WTC11 (cell line): Measurements from ENCODE around the gene PROCR. TPM values are rescaled to one million over a fixed set of nuclear protein-coding genes. Genes with fewer than 3 reads are reported as not detected.
"Not testable (repeated sequence)": the region's sequence is repeated elsewhere in the genome, so short reads cannot be mapped to it uniquely, and the experiment has no call there.

ENCODE experiments used
- ATAC-seq: fragments of 200-7000 bp; cut with Tn5 transposase; 2 replicates; pipeline ENCODE4 v1.10.0; 2021; ENCODE audit warnings: mild to moderate bottlenecking, moderate library complexity
- CTCF ChIA-PET: fragments of 300-600 bp; sonication (Branson Sonifier 250); formaldehyde crosslinking; loops from one replicate; lab custom pipeline; 2021; ENCODE audit warnings: antibody characterized with exemption; lab: Charles Lee
- POLR2A ChIA-PET: fragments of 350-600 bp; sonication (Branson Sonifier 250); formaldehyde crosslinking; loops from one replicate; lab custom pipeline; 2021; ENCODE audit warnings: antibody characterized with exemption; lab: Charles Lee
- DNase-seq: peaks from one replicate; pipeline ENCODE4 v3.0.0; 2021; ENCODE audit warnings: low spot score
- H3K27ac Mint-ChIP-seq: 2 replicates; pipeline ENCODE4 v1.8.0; 2021; ENCODE audit warnings: mixed read lengths
- H3K27me3 Mint-ChIP-seq: 2 replicates; pipeline ENCODE4 v1.8.0; 2021; ENCODE audit warnings: low read depth, mild to moderate bottlenecking, moderate library complexity, mixed read lengths
- H3K36me3 Mint-ChIP-seq: 2 replicates; pipeline ENCODE4 v1.8.0; 2021; ENCODE audit warnings: mixed read lengths
- H3K4me1 Mint-ChIP-seq: 2 replicates; pipeline ENCODE4 v1.8.0; 2022; ENCODE audit warnings: mixed read lengths
- H3K4me3 Mint-ChIP-seq: 2 replicates; pipeline ENCODE4 v1.8.0; 2021; ENCODE audit warnings: mild to moderate bottlenecking, moderate library complexity, mixed read lengths
- H3K9me3 Mint-ChIP-seq: 2 replicates; pipeline ENCODE4 v1.8.0; 2021; ENCODE audit warnings: mixed read lengths
- ATF1 ChIP-seq: sonication (generic); formaldehyde crosslinking; IDR thresholded peaks from 2 replicates; pipeline ENCODE4 v1.8.1; 2023; ENCODE audit warnings: mild to moderate bottlenecking, moderate library complexity, missing genetic modification reagents
- ATF2 ChIP-seq: sonication (generic); formaldehyde crosslinking; IDR thresholded peaks from 2 replicates; pipeline ENCODE4 v1.8.1; 2022; ENCODE audit warnings: low read depth, missing genetic modification reagents, borderline replicate concordance
- ATF6 ChIP-seq: sonication (generic); formaldehyde crosslinking; IDR thresholded peaks from 2 replicates; pipeline ENCODE4 v1.8.1; 2023; ENCODE audit warnings: mild to moderate bottlenecking, missing genetic modification reagents
- E2F4 ChIP-seq: sonication (generic); formaldehyde crosslinking; IDR thresholded peaks from 2 replicates; pipeline ENCODE4 v1.8.1; 2022; ENCODE audit warnings: low read depth, mild to moderate bottlenecking, moderate library complexity, missing genetic modification reagents, borderline replicate concordance
- E2F5 ChIP-seq: sonication (generic); formaldehyde crosslinking; IDR thresholded peaks from 2 replicates; pipeline ENCODE4 v1.8.1; 2022; ENCODE audit warnings: mild to moderate bottlenecking, moderate library complexity, missing genetic modification reagents
- ESRRA ChIP-seq: sonication (generic); formaldehyde crosslinking; IDR thresholded peaks from 2 replicates; pipeline ENCODE4 v1.8.1; 2022; ENCODE audit warnings: mild to moderate bottlenecking, missing genetic modification reagents, borderline replicate concordance
- FOXK1 ChIP-seq: sonication (generic); formaldehyde crosslinking; IDR thresholded peaks from 2 replicates; pipeline ENCODE4 v1.8.0; 2022; ENCODE audit warnings: mild to moderate bottlenecking, moderate library complexity, missing genetic modification reagents
- FOXP1 ChIP-seq: sonication (generic); formaldehyde crosslinking; IDR thresholded peaks from 2 replicates; pipeline ENCODE4 v1.8.0; 2022; ENCODE audit warnings: missing genetic modification reagents, mild to moderate bottlenecking, moderate library complexity, borderline replicate concordance
- GABPB1 ChIP-seq: sonication (generic); formaldehyde crosslinking; IDR thresholded peaks from 2 replicates; pipeline ENCODE4 v1.8.1; 2023; ENCODE audit warnings: mild to moderate bottlenecking, missing genetic modification reagents
- HMGA2 ChIP-seq: fragments of 250-450 bp; sonication (Bioruptor Pico); IDR thresholded peaks from 2 replicates; pipeline ENCODE4 v1.4.0; 2021; ENCODE audit warnings: mild to moderate bottlenecking, moderate library complexity
- IRF1 ChIP-seq: sonication (generic); formaldehyde crosslinking; IDR thresholded peaks from 2 replicates; pipeline ENCODE4 v1.8.0; 2023; ENCODE audit warnings: missing genetic modification reagents
- KAT7 ChIP-seq: sonication (generic); formaldehyde crosslinking; IDR thresholded peaks from 2 replicates; pipeline ENCODE4 v1.8.1; 2023; ENCODE audit warnings: missing genetic modification reagents, mild to moderate bottlenecking, borderline replicate concordance
- MLX ChIP-seq: sonication (generic); formaldehyde crosslinking; IDR thresholded peaks from 2 replicates; pipeline ENCODE4 v1.8.1; 2023; ENCODE audit warnings: mild to moderate bottlenecking, missing genetic modification reagents, moderate library complexity
- SMAD3 ChIP-seq: sonication (generic); formaldehyde crosslinking; IDR thresholded peaks from 2 replicates; pipeline ENCODE4 v1.8.0; 2022; ENCODE audit warnings: missing genetic modification reagents, mild to moderate bottlenecking, borderline replicate concordance
- SMAD4 ChIP-seq: sonication (generic); formaldehyde crosslinking; IDR thresholded peaks from 2 replicates; pipeline ENCODE4 v1.8.0; 2022; ENCODE audit warnings: mild to moderate bottlenecking, missing genetic modification reagents
- SP1 ChIP-seq: sonication (generic); formaldehyde crosslinking; conservative IDR thresholded peaks from 2 replicates; pipeline ENCODE4 v1.8.1; 2022; ENCODE audit warnings: missing genetic modification reagents
- ZBTB21 ChIP-seq: sonication (generic); formaldehyde crosslinking; IDR thresholded peaks from 2 replicates; pipeline ENCODE4 v1.8.1; 2023; ENCODE audit warnings: mild to moderate bottlenecking, missing genetic modification reagents, borderline replicate concordance
- ZNF121 ChIP-seq: sonication (generic); formaldehyde crosslinking; IDR thresholded peaks from 2 replicates; pipeline ENCODE4 v1.8.0; 2023; ENCODE audit warnings: missing genetic modification reagents
- ZNF232 ChIP-seq: sonication (generic); formaldehyde crosslinking; IDR thresholded peaks from 2 replicates; pipeline ENCODE4 v1.8.0; 2022; ENCODE audit warnings: mild to moderate bottlenecking, missing genetic modification reagents
- ZSCAN18 ChIP-seq: fragments of 250-450 bp; sonication (Bioruptor Pico); IDR thresholded peaks from 2 replicates; pipeline ENCODE4 v2.1.2; 2022; ENCODE audit warnings: mild to moderate bottlenecking, moderate library complexity
- total RNA-seq: library from RNA; stranded (reverse); gene quantifications from 3 replicates; pipeline ENCODE4 v1.2.3, GENCODE V29; 2021

Gene PROCR
- total RNA-seq, 1 experiment from 2014 or later = 29.7 TPM

GRCh38 chr20:35146920-35147574, 24.8 kb upstream of the PROCR start, which contains the start of gene EDEM2 (continued):
- TF ChIP-seq ESRRA (CRISPR knock-in tag) = no peak
- no peak for TF ChIP-seq ATF2
- no peak; the same call in 1 of the 2 replicates for TF ChIP-seq ATF1 (CRISPR knock-in tag)
- TF ChIP-seq ZSCAN18 (CRISPR knock-in tag) = no peak
- TF ChIP-seq GABPB1 (CRISPR knock-in tag) = peak; percentile 91
- 0 out of 2 replicates have a peak, but pooled peaks have one; percentile 17 for TF ChIP-seq E2F5 (CRISPR knock-in tag)
- TF ChIP-seq SP1 (CRISPR knock-in tag) = peak; percentile 76
- TF ChIP-seq ZNF121 (CRISPR knock-in tag) = 0 out of 2 replicates have a peak, but pooled peaks have one; percentile 2
- TF ChIP-seq ATF6 (CRISPR knock-in tag) = no peak
- TF ChIP-seq SMAD3 (CRISPR knock-in tag) = peak; percentile 34; the same call in 1 of the 2 replicates
- TF ChIP-seq KAT7 (CRISPR knock-in tag) = 0 out of 2 replicates have a peak, but pooled peaks have one; percentile 71
- no peak for TF ChIP-seq SMAD4 (CRISPR knock-in tag)
- no peak for TF ChIP-seq IRF1 (CRISPR knock-in tag)
- 0 out of 2 replicates have a peak, but pooled peaks have one; percentile 5 for TF ChIP-seq MLX
- no peak for TF ChIP-seq ZBTB21 (CRISPR knock-in tag)
- peak; percentile 21; the same call in 1 of the 2 replicates for TF ChIP-seq ZNF232
- no peak for TF ChIP-seq HMGA2 (CRISPR knock-in tag)
- peak; percentile 83; the same call in 1 of the 2 replicates for TF ChIP-seq FOXK1 (CRISPR knock-in tag)
- TF ChIP-seq E2F4 (CRISPR knock-in tag) = no peak
- peak; percentile 91 for TF ChIP-seq FOXP1 (CRISPR knock-in tag)

- not testable (repeated sequence) for H3K27me3 Mint-ChIP-seq, DNase-seq, H3K36me3 Mint-ChIP-seq, ATAC-seq, H3K9me3 Mint-ChIP-seq
- ChIA-PET CTCF (interaction anchor here (0.6 to 3.8 kb wide), 21 partner anchors 14 to 300 kb away, joined by 3 to 76 read pairs (median 6); partner anchors contain the start of genes FAM83C, MMP24, MMP24OS and TRPC4AP), POLR2A (interaction anchor here (0.5 to 3.6 kb wide), 10 partner anchors 14 to 137 kb away, joined by 3 to 24 read pairs (median 5); partner anchors contain the start of genes EIF6, MMP24, MMP24OS and TRPC4AP)
- Mint-ChIP-seq H3K4me3 (peak overlapping the region; percentile 95), H3K4me1 (peaks cover 18% of the 10 kb centered on the region), H3K27ac (peak overlapping the region; percentile 98)
These were observed 24.2 kb upstream of the PROCR start for GRCh38 chr20:35147575-35148071.
